ENCODE data around the gene CDPF1.

Gene CDPF1

GRCh38 chr22:46275455-46276122 lies 25.5 kb upstream of the CDPF1 start:
- DNase-seq (ENCODE audit: low spot score), result no peak
- ChIA-PET POLR2A (ENCODE audit: low non-redundant PET) (no interaction called here), CTCF (no interaction called here)
- TF ChIP-seq CTCF (conservative IDR thresholded peaks at IDR 0.05; ENCODE audit: low read depth), result no peak
- H3K27ac ChIP-seq, result no peak overlapping the region

GRCh38 chr22:46274381-46274780 lies 24.3 kb upstream of the CDPF1 start:
- DNase-seq (ENCODE audit: low spot score), result no peak
- ChIA-PET POLR2A (ENCODE audit: low non-redundant PET) (no interaction called here), CTCF (no interaction called here)
- no peak for TF ChIP-seq CTCF (conservative IDR thresholded peaks at IDR 0.05; ENCODE audit: low read depth)
- no peak overlapping the region for H3K27ac ChIP-seq

GRCh38 chr22:46273432-46274148 lies 23.5 kb upstream of the CDPF1 start:
- no peak for TF ChIP-seq CTCF (conservative IDR thresholded peaks at IDR 0.05; ENCODE audit: low read depth)
- CTCF ChIA-PET, result no interaction called here
- H3K27ac ChIP-seq, result no peak overlapping the region
- DNase-seq (ENCODE audit: low spot score), result no peak
- POLR2A ChIA-PET (ENCODE audit: low non-redundant PET), result no interaction called here

GRCh38 chr22:46272762-46273431 lies 22.8 kb upstream of the CDPF1 start:
- no peak for TF ChIP-seq CTCF (conservative IDR thresholded peaks at IDR 0.05; ENCODE audit: low read depth)
- H3K27ac ChIP-seq, result no peak overlapping the region
- ChIA-PET POLR2A (ENCODE audit: low non-redundant PET) (no interaction called here), CTCF (no interaction called here)
- no peak for DNase-seq (ENCODE audit: low spot score)

- POLR2A ChIA-PET (ENCODE audit: low non-redundant PET), result no interaction called here
- no peak overlapping the region for H3K27ac ChIP-seq
- CTCF ChIA-PET, result no interaction called here
- TF ChIP-seq CTCF (conservative IDR thresholded peaks at IDR 0.05; ENCODE audit: low read depth), result no peak
- no peak for DNase-seq (ENCODE audit: low spot score)
These were observed 22.1 kb upstream of the CDPF1 start for GRCh38 chr22:46272196-46272595.

- ChIA-PET POLR2A (ENCODE audit: low non-redundant PET) (interaction anchor here (0.6 kb wide), 1 partner anchor 32 kb away, joined by 3 read pairs; no protein-coding TSS in a partner anchor), CTCF (interaction anchor here (0.5 kb wide), 1 partner anchor 145 kb away, joined by 3 read pairs; no protein-coding TSS in a partner anchor)
- no peak for TF ChIP-seq CTCF (conservative IDR thresholded peaks at IDR 0.05; ENCODE audit: low read depth)
- DNase-seq (ENCODE audit: low spot score), result no peak
- H3K27ac ChIP-seq, result peak overlapping the region; percentile 76
These were observed 19.5 kb upstream of the CDPF1 start for GRCh38 chr22:46269564-46269963.

All from RWPE1 (cell line).